Cardiac septum (tissue), 1 donor: ENCODE results near the gene PARG. TPM values are rescaled to one million over a fixed set of nuclear protein-coding genes. Genes with fewer than 3 reads are reported as not detected.

Source experiments
- DNase-seq: peaks from one replicate; pipeline ENCODE4 v3.0.0-alpha.2; 2020; ENCODE audit warnings: low spot score
- intact Hi-C: fragments of 100-400 bp; cut with DNase I; formaldehyde crosslinking; loops from one replicate; pipeline ENCODE4 v1.14.0; 2022
- total RNA-seq: library from RNA; stranded (reverse); fragmentation: NEBNext Ultra II Directional; extraction: Animal tissue kit (Norgen Biotek cat#: 25700); gene quantifications from one replicate; pipeline ENCODE4 v1.2.1, GENCODE V29; 2021
- donor health status: DM: no; HTN: no; CAD: no.

PARG gene
- total RNA-seq, 1 donor from 2014 or later, result 23.4 TPM

DNA sequence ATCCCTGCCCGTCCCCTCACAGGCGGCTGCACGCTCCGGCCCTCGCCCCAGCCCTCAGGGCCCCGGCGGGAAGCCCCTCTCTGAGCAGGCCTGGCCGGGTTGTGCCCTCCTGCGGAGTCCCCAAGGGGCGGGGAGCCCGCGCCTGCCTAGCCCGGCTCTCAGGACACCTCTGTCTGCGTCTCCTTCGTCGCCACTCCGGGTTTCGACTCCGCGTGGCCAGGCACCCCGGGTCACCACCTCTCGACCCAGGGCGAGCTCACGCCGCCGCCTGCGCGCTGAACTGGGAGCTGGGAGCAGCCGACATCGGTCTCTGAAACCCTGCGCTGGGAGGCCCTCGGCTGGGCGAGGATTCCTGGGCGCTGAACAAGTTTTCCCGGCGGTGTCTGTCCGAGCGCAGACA lies 173.5 kb downstream of the PARG start:
- DNase-seq, result no peak
- intact Hi-C loops, result no loop called here

Other genes with a start within 250 kb of the PARG start
- gene OGDHL, start 179.7 kb downstream of the PARG start, total RNA-seq, result 11.5 TPM
- gene TIMM23B, start within 50 bp of the PARG start, total RNA-seq, result 19.3 TPM
- gene AGAP6, start 46.4 kb upstream of the PARG start, total RNA-seq, result 5.0 TPM
- 28.4 TPM for gene WASHC2A, start 125.9 kb upstream of the PARG start, total RNA-seq